ENCODE results near the gene ACSS1. TPM values are rescaled to one million over a fixed set of nuclear protein-coding genes. Genes with fewer than 3 reads are reported as not detected.

Gene ACSS1
- total RNA-seq, 1 experiment from 2014 or later = 0.61 TPM

DNA sequence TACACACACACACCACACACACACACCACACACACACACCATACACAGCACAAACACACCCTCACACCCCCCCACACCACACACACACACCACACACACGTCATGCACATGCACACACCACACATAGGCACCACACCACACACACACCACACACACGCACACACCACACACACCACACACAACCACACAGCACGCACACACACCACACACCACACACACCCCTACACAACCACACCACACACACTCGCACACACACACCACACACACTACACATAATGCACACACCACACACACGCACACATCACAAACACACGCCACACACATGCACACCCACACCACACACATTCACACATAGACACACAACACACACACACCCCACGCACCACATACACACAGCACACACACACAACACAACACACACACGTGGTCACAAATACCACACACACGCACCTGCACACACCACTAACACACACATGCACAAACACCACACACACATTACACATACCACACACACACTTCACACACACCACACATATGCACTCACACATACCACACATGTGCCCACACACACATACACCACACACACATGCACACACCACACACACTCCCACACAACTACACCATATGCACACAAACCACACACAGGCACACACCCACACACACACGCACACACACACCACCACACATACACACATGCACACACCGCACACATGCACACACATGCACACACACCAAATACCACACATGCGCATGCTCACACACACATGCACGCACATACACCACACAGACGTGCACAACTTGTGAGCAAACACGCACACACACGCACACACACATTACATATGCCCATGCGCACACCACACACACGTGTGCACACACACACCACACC lies 9.4 kb upstream of the ACSS1 start:
- 100% methylated on average over 5 of the region's 18 CpGs for WGBS (ENCODE audit: extremely low coverage, insufficient read length, low lambda C conversion rate)
- Histone ChIP-seq H2BK12ac (ENCODE audit: insufficient read length, low read depth, low read length) (no peak overlapping the region), H3K4me1 (ENCODE audit: insufficient read depth, low read length) (no peaks in the 10 kb centered on the region; the same call in 1 of the 2 replicates), H2AFZ (ENCODE audit: low read length) (no peak overlapping the region), H2BK20ac (ENCODE audit: low read depth, low read length, poor library complexity, severe bottlenecking) (no peak overlapping the region), H2BK120ac (ENCODE audit: low read depth, low read length, poor library complexity, severe bottlenecking) (no peak overlapping the region), H2BK5ac (ENCODE audit: insufficient read length, low read length) (no peak overlapping the region), H3K27ac (ENCODE audit: insufficient read length, low read depth, low read length) (no peak overlapping the region), H3K23me2 (ENCODE audit: insufficient read length, low read depth, low read length, poor library complexity, severe bottlenecking) (no peaks in the 10 kb centered on the region), H3K79me2 (ENCODE audit: insufficient read depth, low read length) (no peaks in the 10 kb centered on the region), H3K9ac (ENCODE audit: extremely low read depth, insufficient read length, low read length) (no peak overlapping the region), H2BK15ac (ENCODE audit: low read depth, low read length) (no peak overlapping the region), H3K4me2 (ENCODE audit: insufficient read depth, insufficient read length, low read length) (no peak overlapping the region), H2AK5ac (ENCODE audit: insufficient read length, low read length) (no peak overlapping the region), H3K14ac (ENCODE audit: insufficient read depth, low read length) (no peak overlapping the region), H3K79me1 (ENCODE audit: insufficient read depth, low read depth, low read length, poor library complexity, severe bottlenecking) (no peaks in the 10 kb centered on the region), H3T11ph (ENCODE audit: low read length) (no peak overlapping the region), H4K20me1 (ENCODE audit: control insufficient read depth, insufficient read depth, insufficient read length) (peaks cover 2% of the 10 kb centered on the region), H3K27me3 (ENCODE audit: insufficient read depth, low read length) (no peaks in the 10 kb centered on the region; the same call in 1 of the 2 replicates), H3K56ac (ENCODE audit: insufficient read length, low read depth, low read length) (no peak overlapping the region), H3K4ac (ENCODE audit: low read depth, low read length) (no peak overlapping the region), H4K5ac (ENCODE audit: insufficient read length, low read depth, low read length) (peak overlapping the region; percentile 10), H4K8ac (replicated peaks; ENCODE audit: insufficient read length, low read depth, low read length) (no peak overlapping the region), H3K9me3 (ENCODE audit: control insufficient read depth, low read depth, low read length) (no peaks in the 10 kb centered on the region), H3K23ac (ENCODE audit: insufficient read length, low read depth, low read length) (no peak overlapping the region), H3K18ac (ENCODE audit: insufficient read length, low read depth, low read length) (no peak overlapping the region), H4K91ac (ENCODE audit: insufficient read length, low read depth, low read length) (no peak overlapping the region)
- H3K4me1 Mint-ChIP-seq = peaks cover 5 to 9% of the 10 kb centered on the region in 2 experiments
- TF ChIP-seq, protein P1, sequence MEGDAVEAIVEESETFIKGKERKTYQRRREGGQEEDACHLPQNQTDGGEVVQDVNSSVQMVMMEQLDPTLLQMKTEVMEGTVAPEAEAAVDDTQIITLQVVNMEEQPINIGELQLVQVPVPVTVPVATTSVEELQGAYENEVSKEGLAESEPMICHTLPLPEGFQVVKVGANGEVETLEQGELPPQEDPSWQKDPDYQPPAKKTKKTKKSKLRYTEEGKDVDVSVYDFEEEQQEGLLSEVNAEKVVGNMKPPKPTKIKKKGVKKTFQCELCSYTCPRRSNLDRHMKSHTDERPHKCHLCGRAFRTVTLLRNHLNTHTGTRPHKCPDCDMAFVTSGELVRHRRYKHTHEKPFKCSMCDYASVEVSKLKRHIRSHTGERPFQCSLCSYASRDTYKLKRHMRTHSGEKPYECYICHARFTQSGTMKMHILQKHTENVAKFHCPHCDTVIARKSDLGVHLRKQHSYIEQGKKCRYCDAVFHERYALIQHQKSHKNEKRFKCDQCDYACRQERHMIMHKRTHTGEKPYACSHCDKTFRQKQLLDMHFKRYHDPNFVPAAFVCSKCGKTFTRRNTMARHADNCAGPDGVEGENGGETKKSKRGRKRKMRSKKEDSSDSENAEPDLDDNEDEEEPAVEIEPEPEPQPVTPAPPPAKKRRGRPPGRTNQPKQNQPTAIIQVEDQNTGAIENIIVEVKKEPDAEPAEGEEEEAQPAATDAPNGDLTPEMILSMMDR (conservative IDR thresholded peaks at IDR 0.05) = no peak
- peaks cover 76% of the 10 kb centered on the region for H3K27me3 Mint-ChIP-seq (ENCODE audit: low read depth)
- no peaks in the 10 kb centered on the region for H3K36me3 Mint-ChIP-seq (ENCODE audit: insufficient read depth in 1 of 3, low read depth in 3 of 3)
- H3K27ac Mint-ChIP-seq = no peak overlapping the region
- H3K9me3 Mint-ChIP-seq = no peaks in the 10 kb centered on the region
- DNase-seq = no peak
- H3K4me3 Mint-ChIP-seq = no peak overlapping the region

Data from H9 (cell line).